ENCODE measurements around the gene FAM111B.

DNA sequence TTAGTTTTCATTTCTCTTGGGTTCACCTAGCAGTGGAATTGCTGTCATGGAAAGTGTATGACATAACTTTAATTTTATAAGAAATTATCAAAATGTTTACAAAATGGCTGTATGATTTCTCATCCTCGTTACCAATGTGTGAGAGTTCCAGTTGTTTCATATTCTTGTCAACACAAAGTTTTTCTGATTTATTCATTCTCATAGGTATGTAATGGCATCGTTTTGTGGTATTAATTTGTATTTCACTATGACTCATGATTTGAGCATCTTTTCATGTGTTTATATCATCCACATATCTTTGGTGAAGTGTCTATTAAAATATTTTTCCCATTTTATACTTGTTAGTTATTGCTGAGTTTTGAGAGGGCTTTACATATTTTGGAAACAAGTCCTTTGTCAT is 5.5 kb downstream of the FAM111B start:
- TF ChIP-seq, protein P1, sequence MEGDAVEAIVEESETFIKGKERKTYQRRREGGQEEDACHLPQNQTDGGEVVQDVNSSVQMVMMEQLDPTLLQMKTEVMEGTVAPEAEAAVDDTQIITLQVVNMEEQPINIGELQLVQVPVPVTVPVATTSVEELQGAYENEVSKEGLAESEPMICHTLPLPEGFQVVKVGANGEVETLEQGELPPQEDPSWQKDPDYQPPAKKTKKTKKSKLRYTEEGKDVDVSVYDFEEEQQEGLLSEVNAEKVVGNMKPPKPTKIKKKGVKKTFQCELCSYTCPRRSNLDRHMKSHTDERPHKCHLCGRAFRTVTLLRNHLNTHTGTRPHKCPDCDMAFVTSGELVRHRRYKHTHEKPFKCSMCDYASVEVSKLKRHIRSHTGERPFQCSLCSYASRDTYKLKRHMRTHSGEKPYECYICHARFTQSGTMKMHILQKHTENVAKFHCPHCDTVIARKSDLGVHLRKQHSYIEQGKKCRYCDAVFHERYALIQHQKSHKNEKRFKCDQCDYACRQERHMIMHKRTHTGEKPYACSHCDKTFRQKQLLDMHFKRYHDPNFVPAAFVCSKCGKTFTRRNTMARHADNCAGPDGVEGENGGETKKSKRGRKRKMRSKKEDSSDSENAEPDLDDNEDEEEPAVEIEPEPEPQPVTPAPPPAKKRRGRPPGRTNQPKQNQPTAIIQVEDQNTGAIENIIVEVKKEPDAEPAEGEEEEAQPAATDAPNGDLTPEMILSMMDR (IDR thresholded peaks at IDR 0.05): no peak
- no peak for TF ChIP-seq POLR2AphosphoS5 (IDR thresholded peaks at IDR 0.05; ENCODE audit: insufficient read depth in 1 of 2, low read depth in 1 of 2)
